A549 treated with dexamethasone at 1 μM for 4 hours (cell line): ENCODE results near the gene RPL6. TPM values are rescaled to one million over a fixed set of nuclear protein-coding genes. Genes with fewer than 3 reads are reported as not detected.

Source experiments
- total RNA-seq: library from RNA; stranded (reverse); fragments of 200-300 nt; extraction: Qiagen RNA extraction; gene quantifications from 5 replicates; pipeline ENCODE4 v1.2.3, GENCODE V29; 2022

The RPL6 gene
- total RNA-seq, result 2,038 to 2,670 TPM (median 2,095 TPM) in 5 replicates

DNA sequence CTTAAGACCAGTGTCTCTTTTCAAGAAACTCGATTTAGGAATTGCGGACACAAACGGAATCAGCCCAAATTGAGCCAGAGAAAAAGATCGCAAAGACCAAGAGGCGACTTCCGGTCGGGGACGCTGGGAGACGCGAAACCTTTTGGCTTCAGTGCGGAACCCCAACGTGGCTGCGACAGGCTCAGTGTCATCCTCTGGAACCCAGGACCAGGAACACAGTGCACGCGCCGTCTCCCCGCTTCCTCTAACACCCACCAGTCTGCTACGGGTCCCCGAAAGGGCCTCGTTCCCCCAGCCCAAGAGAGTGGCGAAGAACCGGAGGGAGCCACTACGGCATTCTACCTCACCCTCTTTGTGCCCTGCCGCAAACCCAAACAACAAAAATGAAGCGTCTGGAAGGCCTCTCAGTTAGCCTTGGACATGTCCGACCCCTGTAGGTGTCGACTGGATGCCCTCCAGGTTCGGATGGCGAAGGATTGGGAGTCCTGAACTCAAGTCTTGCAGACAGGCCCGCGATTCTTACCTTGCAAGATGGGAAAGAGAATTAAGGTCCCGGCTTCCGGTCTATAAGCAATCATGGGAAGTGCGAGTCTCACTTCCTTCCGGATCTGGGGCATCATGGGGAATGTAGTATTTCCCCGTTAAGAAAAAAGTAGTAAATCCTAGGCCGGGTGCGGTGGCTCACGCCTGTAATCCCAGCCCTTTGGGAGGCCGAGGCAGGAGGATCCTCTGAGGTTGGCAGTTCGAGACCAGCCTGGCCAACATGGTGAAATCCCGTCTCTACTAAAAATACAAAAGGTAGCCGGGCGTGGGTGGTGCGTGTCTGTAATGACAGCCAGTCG lies at the start of gene RPL6:
Gene RPL6 (minus strand): TSS at position 542 of the 842 bp plus-strand sequence. CDS start 949 bp downstream, outside the sequence.

DNA sequence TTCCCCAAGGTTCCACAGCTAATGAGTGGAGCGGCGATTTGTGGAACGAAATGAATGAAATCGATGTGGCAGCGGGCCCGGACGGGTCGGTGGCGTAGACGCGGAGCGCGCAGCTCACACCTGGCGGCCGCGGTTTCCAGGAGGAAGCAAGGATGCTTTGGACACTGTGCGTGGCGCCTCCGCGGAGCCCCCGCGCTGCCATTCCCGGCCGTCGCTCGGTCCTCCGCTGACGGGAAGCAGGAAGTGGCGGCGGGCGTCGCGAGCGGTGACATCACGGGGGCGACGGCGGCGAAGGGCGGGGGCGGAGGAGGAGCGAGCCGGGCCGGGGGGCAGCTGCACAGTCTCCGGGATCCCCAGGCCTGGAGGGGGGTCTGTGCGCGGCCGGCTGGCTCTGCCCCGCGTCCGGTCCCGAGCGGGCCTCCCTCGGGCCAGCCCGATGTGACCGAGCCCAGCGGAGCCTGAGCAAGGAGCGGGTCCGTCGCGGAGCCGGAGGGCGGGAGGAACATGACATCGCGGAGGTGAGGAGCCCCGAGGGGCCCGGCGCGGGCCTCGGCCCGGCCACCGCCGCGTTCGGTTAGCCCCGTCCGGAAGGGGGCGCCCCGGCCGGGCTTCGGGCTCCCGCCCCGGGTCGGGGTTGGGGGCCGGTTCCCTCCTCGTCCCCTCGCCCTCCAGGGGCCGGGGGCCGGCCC lies 9.3 kb upstream of the RPL6 start, which contains the start of gene PTPN11:
Gene PTPN11 (plus strand): TSS at position 340 of the 689 bp plus-strand sequence. CDS start 165 bp downstream, at position 505.

DNA sequence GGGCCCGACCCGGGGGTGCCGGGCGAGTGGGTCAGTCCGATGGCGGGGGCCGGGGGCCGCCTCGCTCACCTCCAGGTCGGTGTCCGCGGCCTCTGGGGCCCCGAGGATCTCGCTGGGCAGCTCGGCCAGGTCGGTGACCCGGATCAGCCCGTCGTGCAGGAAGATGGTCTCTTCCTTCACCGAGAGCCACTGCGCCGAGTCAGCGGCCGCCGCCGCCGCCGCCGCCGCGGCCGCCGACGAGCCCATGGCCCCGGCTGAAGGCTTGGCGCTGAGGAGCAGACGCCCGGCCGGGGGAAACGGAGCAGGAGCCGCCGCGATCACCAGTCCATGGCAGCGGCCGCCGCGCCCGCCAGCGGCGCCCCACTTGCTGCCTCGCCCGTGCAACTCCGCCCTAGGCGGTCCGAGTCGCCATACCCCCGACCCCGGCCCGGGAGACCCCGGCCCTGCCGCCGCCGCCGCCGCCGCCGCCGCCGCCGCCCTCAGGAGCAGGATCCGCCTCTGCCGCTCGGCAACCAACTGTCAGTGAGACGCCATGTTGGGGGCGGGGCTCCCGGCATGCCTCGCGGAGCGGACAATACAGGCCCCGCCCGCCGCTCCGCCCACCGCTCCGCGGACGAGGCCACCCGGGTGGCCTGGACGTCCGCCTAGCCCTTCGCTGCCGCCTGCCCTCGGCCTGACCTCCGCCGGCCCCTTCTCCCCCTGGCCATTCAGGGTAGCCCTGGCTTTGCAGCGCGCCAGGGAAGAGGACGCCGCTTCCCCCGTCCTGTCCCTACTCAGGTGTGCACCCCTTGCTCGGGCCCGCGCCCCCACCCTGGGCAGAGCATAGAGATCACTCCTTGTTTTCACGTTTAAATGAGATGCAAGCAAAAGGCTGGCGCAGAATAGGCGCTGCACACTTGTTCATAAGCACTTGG lies 27.3 kb downstream of the RPL6 start, which contains the start of gene HECTD4:
Gene HECTD4 (minus strand): TSS at position 549 of the 914 bp plus-strand sequence. CDS start 303 bp downstream, at position 246.

Other genes with a start within 250 kb of the RPL6 start
- 10.3 to 18.0 TPM (median 13.1 TPM) in 5 replicates for gene HECTD4, start 27.2 kb downstream of the RPL6 start, total RNA-seq
- 49.1 to 78.6 TPM (median 68.9 TPM) in 5 replicates for gene PTPN11, start 9.3 kb upstream of the RPL6 start, total RNA-seq